ENCODE results near the gene NFKBIB.
"Not testable (repeated sequence)": the region's sequence is repeated elsewhere in the genome, so short reads cannot be mapped to it uniquely, and the experiment has no call there.

NFKBIB gene
- 36.8 to 77.7 (median 52.5) reads per million in 4 experiments for total RNA-seq

GRCh38 chr19:38899447-38900201 lies at the start of gene NFKBIB, which contains the start of gene SIRT2:
TSS of gene NFKBIB (plus strand) at chr19:38899969. CDS start at chr19:38900033, 64 bp downstream.
TSS of gene SIRT2 (minus strand) at chr19:38899618. CDS start at chr19:38899521, 97 bp downstream.
- DNase-seq, result peak; percentile 99

DNA sequence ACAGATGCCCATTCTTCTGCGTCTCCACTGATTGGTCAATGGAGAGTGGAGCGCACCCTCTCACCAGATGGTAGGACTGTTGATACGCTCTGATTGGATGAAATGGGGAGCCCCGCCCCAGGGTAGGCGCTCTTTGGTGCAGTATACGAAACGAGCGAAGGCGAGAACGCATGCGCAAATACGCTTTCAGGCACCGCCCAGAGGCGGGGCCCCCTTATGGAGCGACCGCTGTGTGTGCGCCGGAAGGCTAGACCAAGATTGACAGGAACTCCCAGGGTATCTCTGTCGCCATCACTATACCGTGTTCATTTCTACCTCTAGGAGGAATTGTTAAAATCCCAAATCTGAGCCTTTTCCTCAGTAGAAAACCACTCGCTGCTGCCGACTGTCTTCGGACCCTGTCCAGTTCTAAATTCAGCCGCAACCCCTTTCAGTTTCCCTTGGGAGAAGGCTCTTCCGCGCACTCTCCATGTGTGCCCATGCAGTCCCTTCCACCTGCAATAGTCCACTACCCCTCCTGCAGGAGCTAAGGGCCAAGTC lies 49.3 kb upstream of the NFKBIB start:
- DNase-seq, result peak; percentile 100

DNA sequence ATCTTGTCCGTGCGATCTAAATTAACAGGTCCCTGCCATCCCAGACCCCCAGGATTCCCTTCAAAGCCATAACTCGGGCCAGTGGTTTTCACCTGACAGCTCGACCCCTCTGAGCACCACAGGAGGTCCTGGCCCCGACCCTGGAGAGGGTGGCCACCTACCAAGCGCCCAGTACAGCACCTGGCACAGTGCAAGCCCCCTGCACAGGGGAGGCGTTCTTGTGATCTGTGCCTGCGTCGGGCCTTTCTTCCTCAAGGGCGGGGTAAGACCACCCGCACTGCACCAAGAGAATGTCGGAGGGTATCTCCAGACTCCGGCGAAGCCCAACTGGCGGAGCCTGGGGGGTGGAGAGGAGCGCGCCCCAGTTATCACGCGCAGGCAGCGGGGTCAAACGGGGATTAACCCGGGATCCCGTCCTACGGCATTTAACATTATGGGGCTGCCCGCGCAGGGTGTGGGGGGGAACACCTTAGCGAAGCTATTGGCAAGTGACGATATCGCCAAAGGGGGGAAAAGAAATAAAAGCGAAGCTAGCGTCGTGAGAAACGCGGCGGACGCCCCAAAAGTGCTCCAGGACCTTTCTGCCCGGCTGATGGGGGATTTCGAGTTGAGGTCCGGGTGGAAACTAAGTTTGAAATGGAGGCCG lies 48.7 kb upstream of the NFKBIB start:
- peak; percentile 38 for DNase-seq

- DNase-seq, result peak; percentile 80
Observed at GRCh38 chr19:38851622-38852230, 48.0 kb upstream of the NFKBIB start.

GRCh38 chr19:38852231-38853044 lies 47.3 kb upstream of the NFKBIB start:
- DNase-seq, result peak; percentile 34

DNA sequence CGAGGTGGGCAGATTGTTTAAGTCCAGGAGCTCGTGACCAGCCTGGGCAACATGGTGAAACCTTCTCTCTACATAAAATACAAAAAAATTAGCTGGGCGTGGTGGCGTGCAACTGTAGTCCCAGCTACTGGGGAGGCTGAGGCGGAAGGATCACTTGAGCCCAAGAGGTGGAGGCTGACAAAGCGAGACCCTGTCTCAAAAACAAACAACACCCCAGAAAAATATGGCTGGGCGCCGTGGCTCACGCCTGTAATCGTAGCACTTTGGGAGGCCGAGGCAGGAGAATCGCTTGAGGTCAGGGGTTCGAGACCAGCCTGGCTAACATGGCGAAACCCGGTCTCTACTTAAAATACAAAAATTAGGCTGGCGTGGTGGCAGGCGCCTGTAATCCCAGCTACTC lies 46.6 kb upstream of the NFKBIB start:
- DNase-seq, result no peak

DNA sequence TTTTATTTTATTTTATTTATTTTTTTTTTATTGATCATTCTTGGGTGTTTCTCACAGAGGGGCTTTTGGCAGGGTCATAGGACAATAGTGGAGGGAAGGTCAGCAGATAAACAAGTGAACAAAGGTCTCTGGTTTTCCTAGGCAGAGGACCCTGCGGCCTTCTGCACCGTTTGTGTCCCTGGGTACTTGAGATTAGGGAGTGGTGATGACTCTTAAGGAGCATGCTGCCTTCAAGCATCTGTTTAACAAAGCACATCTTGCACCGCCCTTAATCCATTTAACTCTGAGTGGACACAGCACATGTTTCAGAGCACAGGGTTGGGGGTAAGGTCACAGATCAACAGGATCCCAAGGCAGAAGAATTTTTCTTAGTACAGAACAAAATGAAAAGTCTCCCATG lies 44.8 kb upstream of the NFKBIB start:
- not testable (repeated sequence) for DNase-seq

GRCh38 chr19:38855751-38856150 lies 44.0 kb upstream of the NFKBIB start:
- DNase-seq, result not testable (repeated sequence)

DNA sequence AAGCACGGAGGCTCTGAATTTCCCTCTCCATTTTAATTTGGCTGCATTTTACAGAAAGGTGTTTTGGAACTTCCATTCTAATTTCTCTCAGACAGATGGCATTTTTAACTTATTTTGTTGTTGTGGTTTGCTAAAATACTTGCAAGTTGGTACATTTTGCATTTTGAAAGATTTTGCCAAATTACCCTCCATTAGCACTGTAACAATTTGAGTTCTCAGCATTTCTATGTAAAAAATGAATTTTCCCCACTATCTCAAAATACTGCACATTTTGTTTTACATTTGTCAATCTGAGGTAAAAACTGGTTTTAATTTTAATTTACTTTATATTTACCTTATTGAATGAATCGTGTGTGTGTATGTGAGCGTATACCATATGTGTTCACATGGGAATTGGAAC lies 43.0 kb upstream of the NFKBIB start:
- DNase-seq, result no peak

DNA sequence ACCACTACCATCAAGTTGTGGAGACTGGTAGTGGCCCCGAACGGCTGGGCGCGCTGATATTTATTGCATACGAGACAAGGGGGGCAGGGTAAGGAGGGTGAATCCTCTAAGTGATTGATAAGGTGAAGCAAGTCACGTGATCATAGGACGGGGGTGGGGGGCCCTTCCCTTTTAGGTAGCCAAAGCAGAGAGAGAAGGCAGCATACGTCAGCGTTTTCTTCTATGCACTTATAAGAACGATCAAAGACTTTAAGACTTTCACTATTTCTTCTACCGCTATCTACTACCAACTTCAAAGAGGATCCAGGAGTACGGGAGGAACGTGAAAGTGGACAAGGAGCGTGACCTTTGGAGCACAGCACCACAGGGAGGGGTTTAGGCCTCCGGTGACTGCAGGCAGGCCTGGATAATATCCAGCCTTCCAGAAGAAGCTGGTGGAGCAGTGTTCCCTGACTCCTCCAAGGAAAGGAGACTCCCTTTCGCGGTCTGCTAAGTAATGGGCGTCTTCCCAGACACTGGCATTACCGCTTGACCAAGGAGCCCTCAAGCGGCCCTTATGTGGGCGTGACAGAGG lies 40.1 kb upstream of the NFKBIB start:
- not testable (repeated sequence) for DNase-seq

DNA sequence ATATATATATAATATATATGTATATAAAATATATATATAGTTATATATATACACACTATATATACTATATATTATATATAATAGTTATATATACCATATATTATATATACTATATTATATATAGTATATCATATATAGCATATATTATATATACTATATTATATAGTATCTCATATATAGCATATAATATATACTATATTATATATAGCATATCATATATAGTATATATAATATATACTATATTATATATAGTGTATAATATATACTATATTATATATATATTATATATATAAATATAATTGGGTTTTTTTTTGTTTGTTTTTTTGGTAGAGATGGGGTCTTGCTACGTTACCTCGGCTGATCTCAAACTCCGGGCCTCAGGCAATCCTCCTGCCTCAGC lies 38.4 kb upstream of the NFKBIB start:
- no peak for DNase-seq

- no peak for DNase-seq
Observed at GRCh38 chr19:38862321-38863059, 37.3 kb upstream of the NFKBIB start.

DNA sequence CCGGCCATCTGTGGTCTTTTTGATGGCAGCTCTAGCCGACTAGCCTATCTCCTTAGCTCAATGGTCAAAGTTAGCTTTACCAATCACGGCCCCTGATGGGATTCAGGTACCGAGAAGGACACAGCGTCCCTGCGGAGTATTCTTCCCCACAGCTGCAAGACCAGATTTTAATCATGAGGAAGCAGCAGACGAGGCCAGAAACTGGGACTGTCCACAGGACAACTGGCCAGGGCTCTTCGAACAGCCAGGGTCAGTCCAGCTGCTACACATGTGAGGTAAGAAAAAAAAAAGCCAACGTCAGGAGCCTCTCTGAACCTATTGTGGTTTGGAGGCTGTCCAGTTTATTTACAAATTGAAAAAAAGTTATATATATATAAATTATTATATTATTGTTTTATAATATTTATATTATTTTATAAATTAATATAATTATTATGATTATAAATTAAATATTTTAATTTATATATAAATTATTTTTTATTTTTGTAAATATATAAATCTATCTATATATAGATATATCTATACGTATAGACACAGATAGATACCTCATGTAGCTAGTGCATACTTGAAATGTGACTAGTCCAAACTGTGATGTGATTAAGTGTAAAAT lies 32.5 kb upstream of the NFKBIB start:
- no peak for DNase-seq

GRCh38 chr19:38868551-38868950 lies 31.2 kb upstream of the NFKBIB start:
- DNase-seq, result no peak

DNA sequence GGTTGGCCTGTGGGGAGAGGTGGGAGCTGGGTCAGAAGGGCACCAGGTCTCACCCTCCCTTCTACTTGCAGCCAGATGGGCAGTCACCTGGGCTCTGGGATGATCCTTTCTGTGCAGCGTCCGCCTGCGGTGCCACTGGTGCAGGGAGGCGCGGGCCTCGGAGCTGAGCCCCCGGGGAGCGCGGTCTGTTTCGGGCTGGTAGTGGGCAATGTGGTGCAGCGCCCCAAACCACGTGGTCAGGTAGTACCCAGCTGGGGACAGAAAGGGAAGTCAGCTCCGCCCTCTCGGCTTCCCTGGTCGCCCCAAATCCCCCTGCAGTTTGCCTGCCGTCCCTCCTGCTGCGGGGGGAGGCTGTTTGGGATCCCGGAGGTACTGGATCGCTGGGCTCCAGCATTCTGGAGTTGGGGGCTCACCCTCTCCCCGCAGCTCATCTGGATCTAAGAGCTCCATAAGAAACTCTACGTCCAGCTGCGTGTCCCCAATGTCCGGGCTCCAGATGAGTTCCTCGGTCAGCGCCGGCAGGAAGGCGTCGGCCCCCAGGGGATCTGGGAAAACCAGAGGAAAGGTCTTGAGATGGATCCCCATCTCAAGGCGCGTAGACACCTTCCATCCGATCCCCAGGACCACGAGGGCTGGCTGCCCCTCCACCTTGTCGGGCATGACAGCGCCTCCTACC lies 30.5 kb upstream of the NFKBIB start:
- DNase-seq, result no peak

DNA sequence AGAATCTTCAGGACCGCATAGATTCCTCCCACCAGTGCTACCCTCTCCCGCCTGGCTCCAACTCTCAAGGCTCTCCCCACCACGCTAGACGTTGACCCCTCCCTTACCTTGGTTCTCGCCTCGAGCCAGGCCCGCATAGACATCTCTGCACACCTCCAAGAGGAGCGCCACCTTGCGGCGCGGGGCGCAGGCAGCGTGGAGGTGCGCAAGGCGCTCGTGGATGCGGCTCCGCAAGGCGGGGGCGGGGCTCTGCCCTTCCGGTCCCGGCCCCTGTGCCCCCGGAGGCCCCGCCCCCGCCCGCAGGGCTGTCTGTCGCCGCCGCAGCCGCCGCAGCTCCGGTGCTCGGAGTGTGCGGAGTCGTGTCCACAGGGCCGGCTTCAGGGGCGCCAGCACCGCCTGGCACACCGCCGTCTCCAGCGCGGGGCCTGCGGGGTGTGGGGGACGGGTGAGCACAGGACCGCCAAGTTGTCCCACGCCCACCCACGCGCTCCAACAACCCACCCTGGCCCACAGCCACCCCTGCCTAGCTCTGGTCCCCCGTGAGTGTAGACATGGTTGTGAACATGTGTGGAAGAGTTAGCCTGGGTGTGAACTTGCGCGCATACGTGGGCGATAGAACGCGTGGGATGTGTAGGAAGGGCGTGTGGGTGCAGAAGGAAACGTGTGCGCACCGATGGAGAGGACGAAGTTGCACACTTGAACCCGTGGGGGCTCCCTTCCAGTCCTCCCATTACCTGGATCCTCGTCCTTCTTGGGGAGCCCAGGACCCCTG lies 29.7 kb upstream of the NFKBIB start:
- DNase-seq, result peak; percentile 87

DNA sequence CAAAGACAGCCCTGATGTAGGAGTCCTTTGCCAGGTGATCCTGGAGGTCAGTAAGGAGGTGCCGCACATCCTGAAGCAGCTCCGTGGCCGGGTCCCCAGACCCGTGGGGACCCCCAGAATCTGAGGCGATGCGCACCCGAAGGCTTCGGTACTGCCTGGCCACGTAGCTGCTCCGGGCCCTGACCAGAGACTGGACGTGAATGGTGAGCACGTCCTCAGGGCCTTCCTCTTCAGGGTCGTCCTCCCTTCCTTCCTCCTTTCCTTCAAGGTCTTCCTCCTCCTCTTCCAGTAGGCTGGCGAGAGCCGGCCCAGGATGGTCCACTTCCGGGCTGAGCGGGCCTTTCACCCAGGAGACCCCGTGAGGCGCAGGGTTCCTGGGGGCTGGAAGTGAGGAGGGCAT lies 29.2 kb upstream of the NFKBIB start:
- no peak for DNase-seq

- DNase-seq, result not testable (repeated sequence)
Observed at GRCh38 chr19:38873400-38873799, 26.4 kb upstream of the NFKBIB start.

GRCh38 chr19:38875656-38876395 lies 23.9 kb upstream of the NFKBIB start:
- DNase-seq, result no peak
